Panc1 (cell line): Measurements from ENCODE around the gene ZNF367. TPM values are rescaled to one million over a fixed set of nuclear protein-coding genes. Genes with fewer than 3 reads are reported as not detected.
A peak's percentile ranks its signal among the peaks of the same experiment; 100 is the strongest.

Source experiments
- ATAC-seq: fragments of 200-7000 bp; cut with Tn5 transposase; 2 replicates; pipeline ENCODE4 v1.9.1; 2020; ENCODE audit warnings: mild to moderate bottlenecking, moderate library complexity
- BruUV-seq: library from RNA; stranded (reverse); fragments of 400-500 nt; replicated peaks from 2 replicates; lab custom pipeline; 2021; lab: Mats Ljungman, UMichigan
- CTCF ChIA-PET: fragments of 300-600 bp; sonication (Branson Sonifier 250); formaldehyde crosslinking; loops from one replicate; lab custom pipeline; 2022; ENCODE audit warnings: antibody characterized with exemption; lab: Charles Lee
- POLR2A ChIA-PET: fragments of 300-600 bp; sonication (Branson Sonifier 250); formaldehyde crosslinking; loops from one replicate; lab custom pipeline; 2022; ENCODE audit warnings: antibody characterized with exemption; lab: Charles Lee
- DNase-seq: peaks from one replicate; pipeline ENCODE4 v3.0.0-alpha.2; 2010; ENCODE audit warnings: low read depth, low spot score
- H3K27ac ChIP-seq: 2 replicates; pipeline ENCODE4 v1.5.1; 2011; ENCODE audit warnings: mild to moderate bottlenecking, low read length, inconsistent platforms
- H3K27me3 ChIP-seq: fragments of 200-500 bp; sonication (Bioruptor generic); 2 replicates; pipeline ENCODE4 v1.6.0; 2014; ENCODE audit warnings: low read length, inconsistent platforms; ENCODE audit not compliant: control insufficient read depth, insufficient read depth
- H3K36me3 ChIP-seq: fragments of 200-500 bp; sonication (Bioruptor generic); 2 replicates; pipeline ENCODE4 v1.5.1; 2014; ENCODE audit warnings: inconsistent platforms, mild to moderate bottlenecking, low read length, moderate library complexity; ENCODE audit not compliant: control insufficient read depth, insufficient read depth
- H3K4me1 ChIP-seq: 2 replicates; pipeline ENCODE4 v1.5.1; 2011; ENCODE audit warnings: inconsistent platforms, mild to moderate bottlenecking, low read length, moderate library complexity; ENCODE audit not compliant: control insufficient read depth, insufficient read depth
- H3K4me3 ChIP-seq, 2 experiments: 2 replicates each; pipeline ENCODE4 v1.5.1; 2011 to 2012; ENCODE audit warnings: low read depth in 2 of 2, low read length in 2 of 2, mild to moderate bottlenecking in 2 of 2, inconsistent platforms in 1 of 2, moderate library complexity in 1 of 2
- H3K9me3 ChIP-seq: fragments of 200-500 bp; sonication (Bioruptor generic); 2 replicates; pipeline ENCODE4 v1.5.1; 2014; ENCODE audit warnings: low read depth, mild to moderate bottlenecking, inconsistent platforms, low read length, moderate library complexity; ENCODE audit not compliant: control insufficient read depth, insufficient read depth
- POLR2AphosphoS5 ChIP-seq: IDR thresholded peaks from 2 replicates; pipeline ENCODE4 v1.6.1; 2012; ENCODE audit warnings: mild to moderate bottlenecking, low read depth, low read length, moderate library complexity
- REST ChIP-seq, 2 experiments: IDR thresholded peaks; 2 replicates each; pipeline ENCODE4 v1.6.1; 2011 to 2012; ENCODE audit warnings: low read depth in 2 of 2, control low read depth in 1 of 2, low read length in 1 of 2, mild to moderate bottlenecking in 1 of 2, moderate library complexity in 1 of 2; ENCODE audit not compliant: insufficient read depth in 1 of 2
- SIN3A ChIP-seq: IDR thresholded peaks from 2 replicates; pipeline ENCODE4 v1.6.1; 2012; ENCODE audit warnings: low read depth, mild to moderate bottlenecking, low read length, moderate library complexity, borderline replicate concordance; ENCODE audit not compliant: insufficient read depth
- TCF7L2 ChIP-seq: IDR thresholded peaks from 2 replicates; pipeline ENCODE4 v1.6.1; 2011; ENCODE audit warnings: mild to moderate bottlenecking, low read depth, low read length, inconsistent platforms
- in situ Hi-C: cut with HindIII; loops from 2 replicates; pipeline ENCODE4 v1.10.0; 2016; ENCODE audit warnings: low sequenced_read_pairs, low pct_unique_long_range_greater_than_20kb
- intact Hi-C: fragments of 100-400 bp; cut with micrococcal nuclease; formaldehyde crosslinking; loops from one replicate; pipeline ENCODE4 v1.10.0; 2022; ENCODE audit not compliant: unreplicated experiment
- total RNA-seq: library from RNA; stranded (reverse); gene quantifications from one replicate; pipeline ENCODE4 v1.2.1, GENCODE V29; 2021; ENCODE audit not compliant: unreplicated experiment
- TF ChIP-seq, protein P1 (sequence below): fragments of 450-650 bp; IDR thresholded peaks from 2 replicates; pipeline ENCODE4 v1.5.1; 2017; ENCODE audit warnings: mild to moderate bottlenecking

ZNF367 gene
- total RNA-seq, 1 experiment from 2014 or later, result 12.4 TPM

GRCh38 chr9:96420468-96421219 lies 2.5 kb upstream of the ZNF367 start:
- intact Hi-C loops (no loop called here), in situ Hi-C loops (no loop called here)
- POLR2A ChIA-PET, result interaction anchor here (0.6 kb wide), 1 partner anchor 32 kb away, joined by 4 read pairs; no protein-coding TSS in a partner anchor
- CTCF ChIA-PET, result no interaction called here
- H3K36me3 ChIP-seq, result no peaks in the 10 kb centered on the region; the same call in none of the 2 replicates
- H3K27ac ChIP-seq, result peak overlapping the region; percentile 99
- no TSS peak for BruUV-seq
- ATAC-seq (peak; percentile 56), DNase-seq (peak; percentile 95)
- no peak overlapping the region; a peak in 1 of 4 replicates for H3K4me3 ChIP-seq
- peaks cover 28% of the 10 kb centered on the region for H3K4me1 ChIP-seq
- H3K27me3 ChIP-seq, result no peaks in the 10 kb centered on the region
- no peaks in the 10 kb centered on the region for H3K9me3 ChIP-seq
- TF ChIP-seq REST (IDR thresholded peaks at IDR 0.05; ENCODE audit: insufficient read depth in 1 of 2, low read depth in 2 of 2, low read length in 1 of 2) (no peak), SIN3A (no peak), POLR2AphosphoS5 (peak; percentile 88), TCF7L2 (peak; percentile 41; the same call in 1 of the 2 replicates)
- TF ChIP-seq, protein P1, sequence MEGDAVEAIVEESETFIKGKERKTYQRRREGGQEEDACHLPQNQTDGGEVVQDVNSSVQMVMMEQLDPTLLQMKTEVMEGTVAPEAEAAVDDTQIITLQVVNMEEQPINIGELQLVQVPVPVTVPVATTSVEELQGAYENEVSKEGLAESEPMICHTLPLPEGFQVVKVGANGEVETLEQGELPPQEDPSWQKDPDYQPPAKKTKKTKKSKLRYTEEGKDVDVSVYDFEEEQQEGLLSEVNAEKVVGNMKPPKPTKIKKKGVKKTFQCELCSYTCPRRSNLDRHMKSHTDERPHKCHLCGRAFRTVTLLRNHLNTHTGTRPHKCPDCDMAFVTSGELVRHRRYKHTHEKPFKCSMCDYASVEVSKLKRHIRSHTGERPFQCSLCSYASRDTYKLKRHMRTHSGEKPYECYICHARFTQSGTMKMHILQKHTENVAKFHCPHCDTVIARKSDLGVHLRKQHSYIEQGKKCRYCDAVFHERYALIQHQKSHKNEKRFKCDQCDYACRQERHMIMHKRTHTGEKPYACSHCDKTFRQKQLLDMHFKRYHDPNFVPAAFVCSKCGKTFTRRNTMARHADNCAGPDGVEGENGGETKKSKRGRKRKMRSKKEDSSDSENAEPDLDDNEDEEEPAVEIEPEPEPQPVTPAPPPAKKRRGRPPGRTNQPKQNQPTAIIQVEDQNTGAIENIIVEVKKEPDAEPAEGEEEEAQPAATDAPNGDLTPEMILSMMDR, result no peak

- in situ Hi-C loops, result no loop called here
- DNase-seq (no peak), ATAC-seq (no peak)
- POLR2A ChIA-PET, result no interaction called here
- H3K27ac ChIP-seq, result peak overlapping the region; percentile 99
- H3K27me3 ChIP-seq, result no peaks in the 10 kb centered on the region
- BruUV-seq, result TSS peak; percentile 95
- no peaks in the 10 kb centered on the region; the same call in none of the 2 replicates for H3K36me3 ChIP-seq
- TF ChIP-seq POLR2AphosphoS5 (no peak), TCF7L2 (no peak), SIN3A (no peak), REST (IDR thresholded peaks at IDR 0.05; ENCODE audit: insufficient read depth in 1 of 2, low read depth in 2 of 2, low read length in 1 of 2) (no peak)
- TF ChIP-seq, protein P1, result no peak
- peaks cover 25% of the 10 kb centered on the region for H3K4me1 ChIP-seq
- H3K9me3 ChIP-seq, result no peaks in the 10 kb centered on the region
- intact Hi-C loops, result no loop called here
- CTCF ChIA-PET, result no interaction called here
- H3K4me3 ChIP-seq, result peak overlapping the region; percentile 63 to 75
Measured at GRCh38 chr9:96419691-96419969, 1.5 kb upstream of the ZNF367 start.
